Hypothalamus (tissue), 51 donors: Measurements from ENCODE around the gene DPF3.
A peak's percentile ranks its signal among the peaks of the same experiment; 100 is the strongest.

Source experiments
- DNase-seq, 51 donors: peaks; one replicate each; lab custom pipeline; 2025; lab: John Stamatoyannopoulos, UW

The DPF3 gene

GRCh38 chr14:72632727-72633126 is 261.2 kb downstream of the DPF3 start:
- DNase-seq, result no peak

GRCh38 chr14:72631401-72631800 is 262.5 kb downstream of the DPF3 start:
- no peak for DNase-seq

- DNase-seq, result no peak
These were observed 263.5 kb downstream of the DPF3 start for GRCh38 chr14:72630374-72630773.

GRCh38 chr14:72629534-72629933 is 264.4 kb downstream of the DPF3 start:
- no peak for DNase-seq

GRCh38 chr14:72625689-72626088 is 268.2 kb downstream of the DPF3 start:
- DNase-seq, result no peak

GRCh38 chr14:72621387-72622065 is 272.4 kb downstream of the DPF3 start:
- DNase-seq, result no peak

GRCh38 chr14:72619881-72620280 is 274.0 kb downstream of the DPF3 start:
- DNase-seq, result no peak

GRCh38 chr14:72619111-72619571 is 274.8 kb downstream of the DPF3 start:
- DNase-seq, result no peak

GRCh38 chr14:72618424-72618823 is 275.5 kb downstream of the DPF3 start:
- no peak for DNase-seq

- DNase-seq, result peak in 5 of 51 donors; percentile 4 to 36 (median 15)
These were observed 276.4 kb downstream of the DPF3 start for GRCh38 chr14:72617391-72618031.

- no peak for DNase-seq
These were observed 277.1 kb downstream of the DPF3 start for GRCh38 chr14:72616811-72617210.

GRCh38 chr14:72616294-72616693 is 277.6 kb downstream of the DPF3 start:
- no peak for DNase-seq

GRCh38 chr14:72615451-72616121 is 278.3 kb downstream of the DPF3 start:
- no peak for DNase-seq

GRCh38 chr14:72614891-72615415 is 278.9 kb downstream of the DPF3 start:
- no peak for DNase-seq

- DNase-seq, result no peak
These were observed 279.5 kb downstream of the DPF3 start for GRCh38 chr14:72614365-72614764.

GRCh38 chr14:72613975-72614319 is 280.0 kb downstream of the DPF3 start:
- DNase-seq, result no peak

- DNase-seq, result no peak
These were observed 280.5 kb downstream of the DPF3 start for GRCh38 chr14:72613231-72613974.

GRCh38 chr14:72612041-72612440 is 281.9 kb downstream of the DPF3 start:
- no peak for DNase-seq

GRCh38 chr14:72611506-72611905 is 282.4 kb downstream of the DPF3 start:
- DNase-seq, result no peak

- no peak for DNase-seq
These were observed 283.1 kb downstream of the DPF3 start for GRCh38 chr14:72610831-72611200.
